ENCODE measurements around the gene SLC30A10. TPM values are rescaled to one million over a fixed set of nuclear protein-coding genes. Genes with fewer than 3 reads are reported as not detected.
"Not testable (repeated sequence)": the region's sequence is repeated elsewhere in the genome, so short reads cannot be mapped to it uniquely, and the experiment has no call there.

Gene SLC30A10
- total RNA-seq, 2 donors from 2014 or later, result not detected

DNA sequence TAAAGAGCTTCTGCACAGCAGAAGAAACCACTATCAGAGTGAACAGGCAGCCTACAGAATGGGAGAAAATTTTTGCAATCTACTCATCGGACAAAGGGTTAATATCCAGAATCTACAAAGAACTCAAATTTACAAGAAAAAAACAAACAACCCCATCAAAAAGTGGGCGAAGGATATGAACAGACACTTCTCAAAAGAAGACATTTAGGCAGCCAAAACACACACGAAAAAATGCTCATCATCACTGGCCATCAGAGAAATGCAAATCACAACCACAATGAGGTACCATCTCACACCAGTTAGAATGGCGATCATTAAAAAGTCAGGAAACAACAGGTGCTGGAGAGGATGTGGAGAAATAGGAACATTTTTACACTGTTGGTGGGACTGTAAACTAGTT lies 36.5 kb downstream of the SLC30A10 start:
- H3K9me3 Mint-ChIP-seq; H3K36me3 Mint-ChIP-seq (ENCODE audit: low read depth); H3K4me1 Mint-ChIP-seq; H3K27me3 Mint-ChIP-seq; ATAC-seq (replicated peaks); H3K4me3 Mint-ChIP-seq; H3K27ac Mint-ChIP-seq: not testable (repeated sequence)

DNA sequence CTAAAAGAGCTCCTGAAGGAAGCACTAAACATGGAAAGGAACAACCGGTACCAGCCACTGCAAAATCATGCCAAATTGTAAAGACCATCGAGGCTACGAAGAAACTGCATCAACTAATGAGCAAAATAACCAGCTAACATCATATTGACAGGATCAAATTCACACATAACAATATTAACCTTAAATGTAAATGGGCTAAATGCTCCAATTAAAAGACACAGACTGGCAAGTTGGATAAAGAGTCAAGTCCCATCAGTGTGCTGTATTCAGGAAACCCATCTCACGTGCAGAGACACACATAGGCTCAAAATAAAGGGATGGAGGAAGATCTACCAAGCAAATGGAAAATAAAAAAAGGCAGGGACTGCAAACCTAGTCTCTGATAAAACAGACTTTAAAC lies 39.7 kb downstream of the SLC30A10 start:
- ATAC-seq (replicated peaks); H3K9me3 Mint-ChIP-seq; H3K36me3 Mint-ChIP-seq (ENCODE audit: low read depth); H3K27me3 Mint-ChIP-seq; H3K4me3 Mint-ChIP-seq; H3K27ac Mint-ChIP-seq; H3K4me1 Mint-ChIP-seq: not testable (repeated sequence)

DNA sequence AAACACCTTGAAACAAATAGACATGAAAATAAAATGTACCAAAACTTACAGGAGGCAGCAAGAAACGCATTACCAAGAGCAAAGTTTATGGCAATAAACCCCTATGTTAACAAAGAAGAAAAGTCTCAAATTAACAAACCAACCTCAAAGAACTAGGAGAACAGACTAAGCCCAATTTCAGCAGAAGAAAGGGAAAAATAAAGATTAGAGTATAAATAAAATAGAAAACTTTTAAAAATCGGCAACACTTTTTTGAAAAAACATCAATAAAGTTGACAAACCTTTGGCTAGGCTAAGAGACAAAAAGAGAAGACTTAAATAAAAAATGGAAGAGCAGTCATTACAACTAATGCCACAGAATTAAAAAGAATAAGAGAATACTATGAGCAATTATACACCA lies 42.7 kb downstream of the SLC30A10 start:
- no peak overlapping the region for H3K4me3 Mint-ChIP-seq
- no peaks in the 10 kb centered on the region for H3K4me1 Mint-ChIP-seq
- peaks cover 12% of the 10 kb centered on the region for H3K27me3 Mint-ChIP-seq
- H3K9me3 Mint-ChIP-seq, result peaks cover 6% of the 10 kb centered on the region
- no peak for ATAC-seq (replicated peaks)
- H3K27ac Mint-ChIP-seq, result no peak overlapping the region
- H3K36me3 Mint-ChIP-seq (ENCODE audit: low read depth), result no peaks in the 10 kb centered on the region

DNA sequence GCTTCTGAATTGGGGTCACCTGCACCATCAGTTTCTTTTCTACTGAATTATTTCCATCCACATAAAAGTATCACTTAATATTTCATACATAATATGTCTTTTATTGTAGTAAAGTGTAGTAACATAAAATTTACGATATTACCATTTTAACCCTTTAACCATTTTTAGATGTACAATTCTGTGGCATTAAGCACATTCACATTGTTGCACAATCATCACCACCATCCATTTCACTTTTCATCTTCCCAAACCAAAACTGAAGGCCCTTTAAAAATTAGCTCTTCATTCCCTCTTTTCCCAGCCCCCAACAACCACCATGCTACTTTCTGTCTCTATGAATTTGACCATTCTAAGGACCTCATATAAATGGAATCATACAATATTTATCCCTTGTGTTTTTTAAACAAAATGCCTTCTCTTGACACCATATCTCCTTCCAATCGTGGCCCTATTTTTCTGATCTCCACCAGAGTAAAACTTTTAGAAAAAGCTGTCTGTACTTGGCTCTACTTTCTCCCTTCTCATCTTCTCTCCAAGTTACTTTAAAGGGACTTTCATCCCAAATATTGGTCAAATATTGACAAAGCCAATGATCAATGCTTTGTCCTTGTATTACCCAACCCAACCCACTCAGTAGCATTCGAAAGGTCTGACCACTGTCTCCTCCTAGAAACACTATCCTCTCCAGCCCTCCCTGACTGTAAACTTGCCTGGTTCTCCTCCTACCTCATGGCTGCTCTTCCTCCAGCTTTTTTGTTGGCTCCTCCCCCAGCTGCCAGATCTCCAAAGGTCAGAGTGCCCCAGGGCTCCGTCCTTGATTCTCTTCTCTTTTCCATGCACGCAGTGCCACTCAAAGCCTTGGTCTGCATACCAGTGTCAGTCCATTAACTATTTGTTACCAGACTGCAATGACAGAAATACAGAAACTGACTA lies 44.7 kb downstream of the SLC30A10 start:
- Mint-ChIP-seq H3K9me3 (no peaks in the 10 kb centered on the region), H3K4me3 (no peak overlapping the region), H3K36me3 (ENCODE audit: low read depth) (no peaks in the 10 kb centered on the region), H3K27ac (no peak overlapping the region), H3K27me3 (peaks cover 12% of the 10 kb centered on the region), H3K4me1 (no peaks in the 10 kb centered on the region)
- ATAC-seq (replicated peaks), result no peak

GRCh38 chr1:219882755-219883154 lies 45.6 kb downstream of the SLC30A10 start:
- Mint-ChIP-seq H3K27me3 (peaks cover 14% of the 10 kb centered on the region), H3K4me1 (no peaks in the 10 kb centered on the region), H3K4me3 (no peak overlapping the region), H3K36me3 (ENCODE audit: low read depth) (no peaks in the 10 kb centered on the region), H3K9me3 (no peaks in the 10 kb centered on the region), H3K27ac (no peak overlapping the region)
- ATAC-seq (replicated peaks), result no peak

GRCh38 chr1:219882096-219882495 lies 46.3 kb downstream of the SLC30A10 start:
- Mint-ChIP-seq H3K36me3 (ENCODE audit: low read depth) (no peaks in the 10 kb centered on the region), H3K4me3 (no peak overlapping the region), H3K27me3 (peaks cover 18% of the 10 kb centered on the region), H3K4me1 (no peaks in the 10 kb centered on the region), H3K9me3 (no peaks in the 10 kb centered on the region), H3K27ac (no peak overlapping the region)
- ATAC-seq (replicated peaks), result no peak

- ATAC-seq (replicated peaks), result no peak
- H3K4me3 Mint-ChIP-seq, result no peak overlapping the region
Measured at GRCh38 chr1:219880765-219881457, 47.4 kb downstream of the SLC30A10 start.

DNA sequence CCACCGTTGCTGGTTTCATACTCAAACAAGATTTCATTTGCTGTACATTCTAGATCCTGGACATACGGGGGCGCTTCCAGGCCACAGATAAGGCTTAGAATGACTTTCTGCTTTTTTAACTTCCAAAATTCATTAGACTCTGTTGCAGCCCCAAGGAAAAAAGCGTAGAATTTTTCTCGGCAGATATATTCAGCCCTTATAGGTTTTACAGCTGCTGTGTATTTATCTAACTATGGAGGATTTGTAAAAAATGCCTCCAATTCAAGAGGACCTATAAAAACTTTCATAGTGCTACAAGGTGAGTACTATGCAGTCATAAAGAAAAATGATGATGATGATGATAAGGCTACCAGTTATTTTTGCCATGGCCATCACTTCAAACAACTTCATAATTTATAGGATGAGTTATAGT lies 51.6 kb downstream of the SLC30A10 start:
- ATAC-seq (replicated peaks), result no peak
- Mint-ChIP-seq H3K36me3 (ENCODE audit: low read depth) (no peaks in the 10 kb centered on the region), H3K4me1 (no peaks in the 10 kb centered on the region), H3K27ac (no peak overlapping the region), H3K9me3 (no peaks in the 10 kb centered on the region), H3K27me3 (peaks cover 13% of the 10 kb centered on the region), H3K4me3 (no peak overlapping the region)

More at GRCh38 chr1:219880765-219881457, 47.4 kb downstream of the SLC30A10 start:
- Mint-ChIP-seq H3K9me3 (no peaks in the 10 kb centered on the region), H3K36me3 (ENCODE audit: low read depth) (no peaks in the 10 kb centered on the region), H3K4me1 (no peaks in the 10 kb centered on the region), H3K27me3 (peaks cover 19% of the 10 kb centered on the region), H3K27ac (no peak overlapping the region)

GRCh38 chr1:219875860-219876259 lies 52.5 kb downstream of the SLC30A10 start:
- ATAC-seq (replicated peaks), result no peak
- Mint-ChIP-seq H3K27me3 (peaks cover 13% of the 10 kb centered on the region), H3K36me3 (ENCODE audit: low read depth) (no peaks in the 10 kb centered on the region), H3K4me1 (no peaks in the 10 kb centered on the region), H3K9me3 (no peaks in the 10 kb centered on the region), H3K27ac (no peak overlapping the region), H3K4me3 (no peak overlapping the region)

GRCh38 chr1:219872538-219872937 lies 55.8 kb downstream of the SLC30A10 start:
- not testable (repeated sequence) for H3K27me3 Mint-ChIP-seq; H3K27ac Mint-ChIP-seq; H3K4me1 Mint-ChIP-seq; H3K9me3 Mint-ChIP-seq; H3K4me3 Mint-ChIP-seq; H3K36me3 Mint-ChIP-seq (ENCODE audit: low read depth); ATAC-seq (replicated peaks)

DNA sequence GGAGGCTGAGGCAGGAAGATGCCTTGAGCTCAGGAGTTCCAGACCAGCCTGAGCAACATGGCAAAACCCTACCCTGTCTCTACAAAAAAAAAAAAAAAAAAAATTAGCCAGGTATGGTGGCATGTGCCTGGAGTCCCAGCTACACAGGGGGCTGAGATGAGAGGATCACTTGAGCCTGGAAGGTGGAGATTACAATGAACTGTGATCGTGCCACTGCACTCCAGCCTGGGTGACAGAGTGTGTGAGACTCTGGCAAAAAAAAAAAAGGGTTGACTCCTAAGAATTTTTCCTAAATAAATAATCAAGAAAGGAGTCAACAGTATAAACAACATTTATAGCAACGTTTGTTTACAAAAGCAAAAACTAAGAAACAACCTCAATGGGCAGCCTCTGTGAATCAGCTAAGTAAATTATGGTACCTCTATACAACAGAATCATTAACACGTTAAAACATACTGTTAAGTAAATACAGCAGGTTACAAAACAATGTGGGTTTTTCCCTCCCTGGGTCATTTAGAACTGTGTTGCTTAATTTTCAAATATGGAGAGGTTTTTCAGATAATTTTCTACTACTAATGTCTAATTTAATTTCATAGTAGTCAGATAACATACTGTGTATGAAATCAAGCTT lies 56.8 kb downstream of the SLC30A10 start:
- Mint-ChIP-seq H3K27me3 (peaks cover 6% of the 10 kb centered on the region), H3K36me3 (ENCODE audit: low read depth) (no peaks in the 10 kb centered on the region), H3K4me1 (no peaks in the 10 kb centered on the region), H3K9me3 (no peaks in the 10 kb centered on the region), H3K4me3 (no peak overlapping the region), H3K27ac (no peak overlapping the region)
- ATAC-seq (replicated peaks), result no peak

DNA sequence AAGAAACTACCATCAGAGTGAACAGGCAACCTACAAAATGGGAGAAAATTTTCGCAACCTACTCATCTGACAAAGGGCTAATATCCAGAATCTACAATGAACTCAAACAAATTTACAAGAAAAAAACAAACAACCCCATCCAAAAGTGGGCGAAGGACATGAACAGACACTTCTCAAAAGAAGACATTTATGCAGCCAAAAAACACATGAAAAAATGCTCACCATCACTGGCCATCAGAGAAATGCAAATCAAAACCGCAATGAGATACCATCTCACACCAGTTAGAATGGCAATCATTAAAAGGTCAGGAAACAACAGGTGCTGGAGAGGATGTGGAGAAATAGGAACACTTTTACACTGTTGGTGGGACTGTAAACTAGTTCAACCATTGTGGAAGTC lies 59.7 kb downstream of the SLC30A10 start:
- not testable (repeated sequence) for H3K27me3 Mint-ChIP-seq; H3K4me3 Mint-ChIP-seq; H3K9me3 Mint-ChIP-seq; ATAC-seq (replicated peaks); H3K4me1 Mint-ChIP-seq; H3K36me3 Mint-ChIP-seq (ENCODE audit: low read depth); H3K27ac Mint-ChIP-seq
